ENCODE results near the gene GRAMD1A.
A peak's percentile ranks its signal among the peaks of the same experiment; 100 is the strongest.
"Not testable (repeated sequence)": the region's sequence is repeated elsewhere in the genome, so short reads cannot be mapped to it uniquely, and the experiment has no call there.

GRAMD1A gene

GRCh38 chr19:35038623-35039512, 38.7 kb downstream of the GRAMD1A start:
- no peak for DNase-seq

- no peak for DNase-seq
These were observed 40.0 kb downstream of the GRAMD1A start for GRCh38 chr19:35039881-35040825.

DNA sequence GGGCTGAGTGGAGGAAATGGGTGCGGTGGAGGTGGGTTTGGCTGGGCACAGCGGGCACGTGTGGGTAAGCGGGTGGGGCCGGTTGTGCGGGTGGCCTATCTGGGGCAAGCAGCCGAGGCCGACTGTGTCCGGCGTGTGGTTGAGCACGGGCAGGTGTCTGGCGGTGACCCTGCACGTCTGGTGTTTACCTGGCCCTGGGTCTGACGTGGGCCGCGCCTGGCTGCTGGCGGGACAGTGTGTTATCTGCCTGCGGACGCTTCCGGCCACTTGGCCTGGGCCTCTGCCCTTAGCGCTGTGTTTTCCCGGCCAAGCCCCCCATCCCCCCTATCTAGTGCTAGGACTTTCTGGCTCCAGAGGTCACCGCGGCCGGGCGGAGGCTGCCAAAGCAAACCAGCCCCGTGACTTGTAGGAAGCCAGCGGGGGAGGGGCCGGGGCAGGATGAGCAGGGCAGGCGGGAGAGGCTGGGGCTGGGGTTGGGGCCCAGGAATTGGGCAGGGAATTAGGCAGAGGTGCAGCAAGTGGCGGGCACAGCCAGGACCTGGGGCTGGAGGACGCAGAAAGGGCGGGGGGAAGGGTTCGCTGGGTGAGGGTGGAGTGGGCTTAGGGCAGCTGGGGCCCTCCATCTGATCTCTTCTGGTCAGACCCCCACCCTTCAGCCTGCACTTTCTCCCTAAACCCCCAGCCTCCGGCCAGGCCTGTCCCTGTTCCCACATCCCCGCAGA, 40.9 kb downstream of the GRAMD1A start:
- DNase-seq: no peak

GRCh38 chr19:35041548-35042055, 41.5 kb downstream of the GRAMD1A start, which contains the start of gene HPN:
Gene HPN (plus strand): TSS chr19:35041721. CDS start chr19:35042507, 786 bp downstream.
- DNase-seq: no peak

- DNase-seq: no peak
These were observed 42.1 kb downstream of the GRAMD1A start for GRCh38 chr19:35042056-35042730.

DNA sequence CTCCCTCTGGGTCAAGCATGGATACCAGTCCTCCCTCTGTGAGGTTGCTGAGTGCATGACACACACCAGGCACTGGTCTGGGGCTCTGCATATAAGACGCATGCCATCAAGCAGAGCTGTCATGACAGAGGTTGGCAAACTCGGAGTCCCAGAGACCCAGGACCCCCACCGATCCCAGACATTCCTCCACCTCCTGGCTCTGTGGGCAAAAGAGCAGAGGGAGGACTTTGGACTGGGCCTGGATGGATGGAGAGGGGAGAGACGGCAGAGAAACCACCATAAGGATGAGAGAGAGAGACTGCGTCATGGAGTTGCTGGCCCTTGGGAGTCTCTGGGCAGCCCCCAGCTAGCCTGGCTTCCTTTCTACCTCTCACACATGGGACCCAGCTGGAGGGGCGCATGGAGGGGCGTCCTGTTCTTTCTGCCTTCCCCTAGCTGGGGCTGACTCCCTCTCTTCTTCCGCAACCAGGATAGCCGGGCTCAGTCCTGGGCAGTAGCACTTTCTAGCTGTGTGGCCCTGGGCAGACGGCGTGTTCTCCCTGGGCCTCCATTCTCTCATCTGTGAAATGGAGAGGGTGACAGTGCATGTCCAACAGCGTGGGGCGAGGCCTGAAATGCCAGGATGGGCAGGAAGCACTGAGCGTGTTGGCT, 43.0 kb downstream of the GRAMD1A start:
- DNase-seq: no peak

DNA sequence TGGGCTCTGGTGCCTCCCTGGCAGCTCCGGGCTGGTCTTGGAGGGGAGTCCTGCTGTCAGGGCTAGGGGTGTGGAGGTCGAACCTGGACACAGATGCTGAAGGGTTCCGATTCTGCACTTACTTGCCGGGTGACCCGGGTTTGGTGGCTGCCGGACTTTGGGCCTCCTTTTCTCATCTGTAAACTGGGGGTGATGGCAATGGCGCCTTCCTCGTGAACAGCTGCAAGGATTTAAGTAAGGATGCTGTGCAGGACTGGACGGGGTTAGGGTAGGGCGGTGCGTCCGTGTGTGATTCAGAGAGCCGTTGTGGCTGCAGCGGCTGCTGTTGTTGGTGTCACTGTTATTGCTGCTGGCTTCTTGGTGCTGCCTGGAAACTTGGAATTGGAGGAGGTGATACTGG, 43.8 kb downstream of the GRAMD1A start:
- no peak for DNase-seq

- peak; percentile 71 for DNase-seq
These were observed 44.4 kb downstream of the GRAMD1A start for GRCh38 chr19:35044317-35045117.

- peak; percentile 40 for DNase-seq
These were observed 45.7 kb downstream of the GRAMD1A start for GRCh38 chr19:35045667-35046300.

GRCh38 chr19:35046461-35046860, 46.3 kb downstream of the GRAMD1A start:
- DNase-seq: no peak

DNA sequence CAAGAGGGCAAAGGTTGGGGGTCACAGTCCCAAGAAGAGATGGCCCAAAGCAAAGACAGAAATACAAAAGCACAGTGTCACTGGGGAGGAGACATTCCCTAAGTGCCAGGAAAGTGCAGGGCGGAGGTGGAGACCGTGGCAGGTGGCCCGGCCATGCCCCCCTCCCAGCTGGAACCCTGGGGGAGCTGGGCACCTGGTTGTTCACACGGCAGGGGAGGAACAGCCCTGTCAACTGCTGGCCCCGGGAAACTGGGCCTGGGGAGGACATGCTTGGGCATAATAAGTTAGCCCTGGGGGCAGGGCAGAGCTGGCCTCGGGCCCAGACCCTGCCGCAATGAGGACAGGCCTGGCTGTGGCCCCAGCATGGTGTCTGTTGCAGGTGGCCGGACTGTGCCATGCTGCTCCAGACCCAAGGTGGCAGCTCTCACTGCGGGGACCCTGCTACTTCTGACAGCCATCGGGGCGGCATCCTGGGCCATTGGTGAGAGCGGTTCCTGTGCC, 48.8 kb downstream of the GRAMD1A start:
- DNase-seq: no peak

DNA sequence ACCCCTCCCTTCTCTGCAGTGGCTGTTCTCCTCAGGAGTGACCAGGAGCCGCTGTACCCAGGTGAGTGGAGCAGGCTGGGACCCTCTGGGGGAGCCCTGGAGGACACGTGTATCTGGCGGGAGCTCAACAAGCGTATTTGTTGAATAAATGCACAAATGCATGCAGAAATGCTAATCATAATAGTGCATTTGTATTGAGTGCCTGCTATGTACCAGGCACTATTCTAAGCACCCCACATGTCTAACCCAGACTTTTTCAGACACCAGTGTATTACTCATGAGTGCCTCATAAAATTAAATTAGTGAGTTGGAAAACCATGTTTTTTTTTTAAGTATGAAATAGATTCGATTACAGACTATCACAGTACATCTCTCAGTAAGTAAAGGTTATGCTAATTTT, 49.3 kb downstream of the GRAMD1A start:
- no peak for DNase-seq

GRCh38 chr19:35050662-35051061, 50.5 kb downstream of the GRAMD1A start:
- DNase-seq: not testable (repeated sequence)

GRCh38 chr19:35051268-35051667, 51.1 kb downstream of the GRAMD1A start:
- DNase-seq: not testable (repeated sequence)

DNA sequence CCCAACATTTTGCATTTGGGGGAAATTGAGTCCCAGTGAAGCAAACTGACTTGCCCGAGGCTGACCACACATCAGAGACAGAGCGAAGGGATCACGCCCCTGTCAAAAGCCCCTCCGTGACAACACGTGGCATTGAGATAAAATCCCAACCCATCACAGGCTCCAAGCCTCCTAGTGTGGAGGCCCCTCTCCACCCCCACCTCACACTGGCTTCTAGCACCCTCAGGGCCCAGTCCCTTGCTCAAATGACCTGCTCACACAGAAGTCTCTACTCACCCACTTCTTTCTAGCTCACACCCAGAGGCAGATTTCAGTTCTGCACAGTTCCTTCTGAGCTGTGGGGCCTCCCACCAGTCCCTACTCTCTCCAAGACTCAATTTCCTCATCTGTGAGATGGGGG, 51.7 kb downstream of the GRAMD1A start:
- no peak for DNase-seq

DNA sequence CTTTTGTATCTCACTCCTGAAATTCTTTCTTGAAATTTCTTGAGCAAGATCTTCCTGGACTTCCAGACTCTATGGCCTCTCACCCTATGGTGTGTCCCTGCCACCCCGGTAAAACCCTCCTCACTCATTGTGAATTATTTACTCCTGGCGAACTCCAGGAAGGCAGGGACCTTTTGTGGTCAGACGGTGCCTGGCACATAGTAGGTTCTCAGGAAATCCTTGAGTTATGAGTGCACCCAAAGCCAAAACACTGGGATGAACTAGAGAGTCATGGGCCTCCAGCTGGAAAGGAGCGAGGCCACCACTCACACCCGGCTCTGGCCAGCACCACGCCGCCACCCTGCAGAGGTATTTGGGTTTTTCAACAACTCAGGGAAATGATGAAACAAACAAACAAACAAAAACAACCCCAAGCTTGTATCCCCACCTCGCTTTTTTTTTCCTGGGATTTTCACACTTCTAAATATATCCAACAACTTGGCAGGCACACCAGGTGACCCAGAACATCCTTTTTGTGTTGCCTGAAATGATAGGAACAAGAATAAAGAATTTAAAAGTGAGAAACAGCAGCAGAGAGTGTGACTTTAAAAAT, 52.6 kb downstream of the GRAMD1A start:
- no peak for DNase-seq

- no peak for DNase-seq
These were observed 53.7 kb downstream of the GRAMD1A start for GRCh38 chr19:35053667-35054293.

GRCh38 chr19:35054626-35055025, 54.5 kb downstream of the GRAMD1A start:
- no peak for DNase-seq

DNA sequence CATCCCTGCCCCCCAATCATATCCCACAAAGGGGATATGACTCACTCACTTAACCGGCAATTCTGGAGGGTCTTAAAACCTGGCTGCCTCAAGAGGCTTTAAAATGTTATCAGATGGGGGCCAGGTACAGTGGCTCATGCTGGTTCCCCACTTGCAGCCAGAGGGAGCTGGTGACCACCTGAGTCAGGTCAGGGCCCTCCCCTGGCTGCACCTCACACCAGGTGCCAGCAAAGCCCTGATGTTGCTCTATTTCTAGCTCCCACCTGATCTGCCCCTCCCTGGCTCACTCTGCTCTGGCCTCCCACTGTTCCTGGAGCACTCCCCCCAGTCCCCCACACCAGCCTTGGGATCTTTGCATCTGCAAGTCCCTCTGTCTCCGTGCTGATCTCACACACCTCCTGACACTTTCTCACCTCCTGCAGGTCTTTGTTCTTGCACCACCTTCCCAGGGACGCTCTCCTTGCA, 55.6 kb downstream of the GRAMD1A start:
- DNase-seq: no peak
